D721Med (cell line): ENCODE results near the gene PLPPR4.

ENCODE experiments used
- DNase-seq: peaks from one replicate; pipeline ENCODE4 v3.0.0; 2011; ENCODE audit warnings: low spot score; ENCODE audit not compliant: insufficient read length
- FAIRE-seq: peaks from 2 replicates; lab custom pipeline; 2011; peaks lifted over from hg19 to GRCh38; lab: Jason Lieb, UNC
- TF ChIP-seq, protein P1 (sequence below): IDR thresholded peaks from 2 replicates; pipeline ENCODE4 v1.5.1; 2012; ENCODE audit warnings: mild to moderate bottlenecking, control low read depth; ENCODE audit not compliant: insufficient read depth; ENCODE audit errors: missing control alignments

PLPPR4 gene

DNA sequence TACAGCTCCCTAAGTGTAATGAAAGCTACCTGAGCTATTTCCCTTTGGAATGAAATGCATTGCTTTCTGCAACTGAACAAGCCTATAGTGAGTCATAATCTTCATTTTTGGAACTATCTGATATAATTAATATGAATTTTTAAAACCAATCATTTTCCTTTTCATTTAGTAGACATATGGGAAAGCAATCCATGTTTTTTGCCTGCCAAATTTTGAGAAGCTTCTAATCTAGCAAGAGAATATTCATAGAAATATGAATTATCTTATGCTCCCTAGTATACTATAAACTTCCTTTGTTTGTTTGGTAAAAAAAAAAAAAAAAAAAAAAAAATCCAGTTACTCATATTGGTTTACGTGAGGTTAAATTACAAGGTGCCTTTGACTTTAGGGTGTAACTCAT is 68.3 kb downstream of the PLPPR4 start:
- no peak for FAIRE-seq

DNA sequence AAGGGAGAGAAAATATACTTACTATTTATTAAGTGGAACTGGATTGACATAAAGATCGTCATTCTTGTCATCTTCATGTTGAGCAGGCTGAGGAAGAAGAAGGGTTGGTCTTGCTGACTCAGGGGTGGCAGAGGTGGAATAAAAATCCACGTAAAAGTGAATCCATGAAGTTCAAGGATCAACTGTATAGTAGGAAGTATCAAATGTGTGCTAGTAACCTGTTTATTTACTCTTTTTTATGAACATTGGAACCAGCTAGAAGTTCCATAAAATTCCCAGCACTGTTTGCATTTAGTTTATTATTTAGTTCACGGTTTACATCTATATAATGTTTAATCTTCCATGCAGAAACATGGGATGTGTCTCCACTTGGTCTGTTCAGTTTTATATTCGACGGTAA is 70.7 kb downstream of the PLPPR4 start:
- no peak for DNase-seq
- TF ChIP-seq, protein P1, sequence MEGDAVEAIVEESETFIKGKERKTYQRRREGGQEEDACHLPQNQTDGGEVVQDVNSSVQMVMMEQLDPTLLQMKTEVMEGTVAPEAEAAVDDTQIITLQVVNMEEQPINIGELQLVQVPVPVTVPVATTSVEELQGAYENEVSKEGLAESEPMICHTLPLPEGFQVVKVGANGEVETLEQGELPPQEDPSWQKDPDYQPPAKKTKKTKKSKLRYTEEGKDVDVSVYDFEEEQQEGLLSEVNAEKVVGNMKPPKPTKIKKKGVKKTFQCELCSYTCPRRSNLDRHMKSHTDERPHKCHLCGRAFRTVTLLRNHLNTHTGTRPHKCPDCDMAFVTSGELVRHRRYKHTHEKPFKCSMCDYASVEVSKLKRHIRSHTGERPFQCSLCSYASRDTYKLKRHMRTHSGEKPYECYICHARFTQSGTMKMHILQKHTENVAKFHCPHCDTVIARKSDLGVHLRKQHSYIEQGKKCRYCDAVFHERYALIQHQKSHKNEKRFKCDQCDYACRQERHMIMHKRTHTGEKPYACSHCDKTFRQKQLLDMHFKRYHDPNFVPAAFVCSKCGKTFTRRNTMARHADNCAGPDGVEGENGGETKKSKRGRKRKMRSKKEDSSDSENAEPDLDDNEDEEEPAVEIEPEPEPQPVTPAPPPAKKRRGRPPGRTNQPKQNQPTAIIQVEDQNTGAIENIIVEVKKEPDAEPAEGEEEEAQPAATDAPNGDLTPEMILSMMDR, result no peak
- peak; percentile 29 for FAIRE-seq

More for the DNA sequence above, 68.3 kb downstream of the PLPPR4 start:
- TF ChIP-seq, protein P1, result no peak
- no peak for DNase-seq

DNA sequence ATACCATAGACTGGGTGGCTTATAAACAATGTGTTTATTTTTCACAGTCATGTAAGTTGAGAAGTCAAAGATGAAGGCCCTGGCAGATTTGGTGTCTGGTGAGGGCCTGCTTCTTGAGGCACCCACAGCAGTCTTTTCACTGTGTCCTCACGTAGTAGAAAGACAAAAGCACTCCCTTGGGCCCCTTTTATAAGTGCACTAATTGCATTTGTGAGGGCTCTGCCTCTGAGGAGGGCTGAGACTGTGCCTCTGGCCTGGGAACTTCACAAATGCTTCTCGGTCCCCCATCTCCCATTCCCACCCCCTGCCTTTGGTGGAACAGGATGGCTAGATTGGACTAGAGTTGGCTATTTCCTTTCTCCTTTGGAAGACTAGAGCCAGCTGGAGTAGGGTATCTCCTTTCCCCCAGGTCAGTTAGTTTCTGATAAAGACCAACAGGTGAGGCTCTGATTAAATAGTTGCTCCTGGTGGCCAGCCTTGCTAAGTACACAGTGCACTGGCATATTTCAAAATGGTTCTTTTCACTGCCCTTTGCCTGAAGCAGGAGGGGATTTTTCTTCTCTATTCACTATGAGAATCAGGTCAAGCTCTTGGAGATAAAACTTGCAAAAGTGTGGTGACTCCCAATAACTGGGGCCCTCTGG is 82.9 kb downstream of the PLPPR4 start:
- DNase-seq, result no peak
- TF ChIP-seq, protein P1, result no peak
- FAIRE-seq, result no peak

DNA sequence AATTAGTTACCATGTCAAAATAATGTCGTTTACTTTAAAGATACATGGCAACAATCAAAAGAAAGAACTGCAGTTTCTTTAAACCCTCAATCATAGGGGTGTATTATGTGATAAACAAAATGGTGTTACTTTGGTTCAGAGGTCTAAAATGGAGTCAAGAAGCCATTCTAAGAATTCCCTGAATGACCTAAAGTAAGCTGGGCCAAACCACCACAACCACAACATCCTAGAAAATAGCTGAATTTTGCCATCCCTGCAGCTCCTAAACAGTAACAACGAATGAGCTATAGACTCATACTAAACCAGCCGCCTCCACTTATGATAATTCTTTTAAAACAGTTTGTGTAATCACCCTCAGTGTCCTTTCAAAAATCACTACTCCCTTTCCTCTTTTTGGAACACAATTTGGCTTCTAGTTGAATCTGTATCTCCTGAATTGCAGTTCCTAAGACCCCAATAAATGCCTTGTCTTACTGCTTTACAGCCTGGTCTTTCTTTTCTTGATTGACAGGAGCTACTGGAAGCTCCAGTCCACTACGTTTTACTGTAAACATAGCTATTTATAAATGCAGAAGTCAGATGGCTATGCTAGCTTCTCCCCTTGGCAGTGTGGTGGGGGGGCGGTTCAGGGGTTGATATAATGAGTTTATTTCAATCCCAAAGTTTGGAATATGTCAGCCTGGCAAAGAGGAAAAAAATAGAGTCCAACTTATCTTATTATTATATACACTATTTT is 84.3 kb downstream of the PLPPR4 start:
- FAIRE-seq (peak; percentile 76), DNase-seq (no peak)
- TF ChIP-seq, protein P1, result no peak

DNA sequence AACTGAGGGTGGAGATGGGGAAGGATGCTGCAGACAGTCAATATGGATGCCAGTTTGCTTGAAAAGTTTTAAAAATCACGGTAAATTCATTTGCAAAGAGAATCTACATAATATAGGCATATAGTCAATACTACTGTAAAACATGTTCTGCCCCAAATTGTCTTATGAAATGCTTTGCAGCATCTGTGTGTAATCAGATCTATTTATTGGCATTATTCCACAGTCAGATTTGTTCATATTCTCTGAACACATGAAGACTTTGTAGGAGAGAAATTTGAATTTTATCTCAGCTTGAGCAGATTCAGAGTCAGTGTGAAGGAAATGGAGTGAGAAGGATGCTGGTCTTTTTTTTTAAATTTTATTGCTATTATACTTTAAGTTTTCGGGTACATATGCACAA is 88.5 kb downstream of the PLPPR4 start:
- TF ChIP-seq, protein P1, result no peak
- DNase-seq (no peak), FAIRE-seq (no peak)

DNA sequence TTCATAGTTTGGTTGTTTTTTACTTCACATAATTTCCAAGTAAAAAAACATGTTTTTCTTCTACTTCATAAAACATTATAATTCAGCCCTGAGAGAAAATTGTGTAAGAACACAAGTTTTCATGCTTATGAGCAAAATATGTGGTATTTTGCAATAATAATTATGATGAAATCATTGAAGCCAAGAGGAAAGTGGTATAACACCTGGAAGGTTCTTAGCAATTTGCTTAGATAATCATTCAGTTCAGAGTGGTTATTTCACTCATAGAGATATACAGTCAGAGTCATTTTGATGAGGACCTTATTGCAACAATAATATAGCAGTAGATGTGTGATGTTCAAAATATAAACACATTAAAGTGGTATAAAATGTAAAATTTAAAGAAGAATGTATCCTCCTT is 94.5 kb downstream of the PLPPR4 start:
- DNase-seq, result no peak
- TF ChIP-seq, protein P1, result no peak
- FAIRE-seq, result peak; percentile 60
